Fibroblast of the aortic adventitia (primary cell): ENCODE results near the gene CACNA2D2. TPM values are rescaled to one million over a fixed set of nuclear protein-coding genes. Genes with fewer than 3 reads are reported as not detected.
A peak's percentile ranks its signal among the peaks of the same experiment; 100 is the strongest.

ENCODE experiments used
- DNase-seq: peaks from one replicate; pipeline ENCODE4 v3.0.0-alpha.2; 2010; ENCODE audit warnings: low read depth
- H3K4me3 ChIP-seq: 2 replicates; pipeline ENCODE4 v1.5.1; 2011; ENCODE audit warnings: low read depth, mild to moderate bottlenecking, control low read depth, low read length, moderate library complexity
- CTCF ChIP-seq: IDR thresholded peaks from 2 replicates; pipeline ENCODE4 v1.5.1; 2011; ENCODE audit warnings: mild to moderate bottlenecking, low read length, control low read depth, inconsistent platforms; ENCODE audit not compliant: insufficient read depth
- total RNA-seq: library from RNA; depleted of rRNA; stranded (reverse); fragments of >200 nt; gene quantifications from 2 replicates; pipeline ENCODE4 v1.2.3, GENCODE V29; 2012; ENCODE audit warnings: low replicate concordance

Gene CACNA2D2
- total RNA-seq, 1 donor = not detected

DNA sequence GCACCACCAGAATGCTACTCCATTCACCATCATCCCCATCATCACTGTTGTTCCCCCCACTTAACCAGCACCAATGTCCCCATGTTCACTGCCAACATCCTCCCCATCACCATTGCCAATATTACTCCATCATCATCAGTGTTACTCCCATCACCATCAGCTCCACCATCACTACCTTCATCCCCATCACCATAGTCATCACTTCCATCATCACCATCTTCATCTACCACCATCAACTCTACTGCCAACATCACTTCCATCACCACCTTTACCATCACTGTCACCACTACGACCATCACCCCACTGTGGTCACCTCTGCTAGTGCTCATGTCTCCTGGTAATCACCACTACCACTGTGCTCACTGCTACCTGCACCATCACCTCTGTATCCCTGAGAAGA lies 96.9 kb downstream of the CACNA2D2 start:
- H3K4me3 ChIP-seq = no peak overlapping the region
- DNase-seq = no peak
- no peak for TF ChIP-seq CTCF

DNA sequence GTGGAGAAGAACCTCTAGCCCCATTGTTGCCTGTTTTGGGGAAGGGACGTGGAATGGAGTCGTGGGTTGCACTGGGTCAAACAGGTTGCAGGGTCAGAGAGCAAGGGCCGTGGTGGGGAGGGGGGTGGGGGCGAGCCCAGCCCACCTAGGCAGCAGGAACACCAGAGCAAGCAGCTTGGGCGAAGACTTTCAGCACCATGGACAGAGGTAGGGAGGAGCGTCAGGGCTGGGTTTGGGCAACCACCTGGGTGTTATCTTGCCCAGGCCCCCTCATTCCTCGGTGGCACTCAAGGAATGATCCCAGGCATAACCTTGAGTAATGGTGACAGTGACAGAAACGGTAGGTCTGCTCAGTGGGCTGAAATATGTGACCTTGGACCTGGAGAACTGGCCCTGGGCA lies 98.2 kb downstream of the CACNA2D2 start:
- peak; percentile 9 for DNase-seq
- TF ChIP-seq CTCF = no peak
- no peak overlapping the region for H3K4me3 ChIP-seq

- no peak for DNase-seq
- no peak overlapping the region for H3K4me3 ChIP-seq
Measured at GRCh38 chr3:50401978-50402595, 101.3 kb downstream of the CACNA2D2 start.

DNA sequence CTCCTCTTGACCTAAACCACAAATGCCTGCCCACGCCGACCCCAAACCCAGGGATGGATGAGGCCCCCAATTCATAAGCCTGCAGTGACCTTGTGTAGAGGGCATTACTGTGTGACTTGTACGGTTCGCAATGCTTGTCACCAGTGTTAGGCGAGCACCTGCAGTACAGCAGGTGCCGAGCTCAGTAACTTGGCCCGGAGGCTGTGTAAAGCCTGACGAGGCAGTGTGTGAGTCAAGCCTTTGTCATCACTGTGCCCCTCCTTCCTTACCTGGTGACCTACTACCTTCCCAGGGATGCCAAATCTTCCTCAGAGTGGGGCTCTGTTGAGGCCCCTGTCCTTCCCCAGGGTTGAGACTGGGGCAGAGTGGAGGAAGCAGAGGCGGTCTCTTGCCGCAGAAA lies 106.9 kb downstream of the CACNA2D2 start:
- TF ChIP-seq CTCF = no peak
- no peak for DNase-seq

More at GRCh38 chr3:50401978-50402595, 101.3 kb downstream of the CACNA2D2 start:
- TF ChIP-seq CTCF = no peak

GRCh38 chr3:50395070-50395860 lies 108.2 kb downstream of the CACNA2D2 start:
- no peak for TF ChIP-seq CTCF
- no peak for DNase-seq

More for the DNA sequence above, 106.9 kb downstream of the CACNA2D2 start:
- no peak overlapping the region for H3K4me3 ChIP-seq

DNA sequence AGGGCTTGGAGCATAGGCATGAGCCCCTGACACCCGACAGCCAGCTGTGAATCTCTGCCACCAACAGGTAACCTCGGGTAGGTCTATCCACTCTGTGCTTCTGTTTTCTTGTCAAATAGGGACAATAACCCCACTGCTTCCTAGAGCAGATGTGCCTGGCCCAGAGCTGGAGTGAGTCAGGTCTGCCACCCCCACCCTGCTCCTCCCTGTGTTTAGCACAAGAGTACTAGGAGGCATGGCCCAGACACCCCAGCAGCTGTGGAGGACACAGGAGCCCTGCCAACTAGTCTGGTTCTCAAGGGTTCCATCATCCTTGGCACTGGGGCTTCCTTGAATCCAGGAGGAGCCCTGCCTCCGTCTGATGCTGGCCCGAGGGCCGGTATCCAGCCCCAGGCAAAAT lies 110.4 kb downstream of the CACNA2D2 start:
- no peak for DNase-seq
- H3K4me3 ChIP-seq = no peak overlapping the region
- TF ChIP-seq CTCF = no peak

More at GRCh38 chr3:50395070-50395860, 108.2 kb downstream of the CACNA2D2 start:
- H3K4me3 ChIP-seq = no peak overlapping the region
